Neural cell (in vitro differentiated cells): Measurements from ENCODE around the gene ANKRD49. TPM values are rescaled to one million over a fixed set of nuclear protein-coding genes. Genes with fewer than 3 reads are reported as not detected.
A peak's percentile ranks its signal among the peaks of the same experiment; 100 is the strongest.

Source experiments
- H2AFZ ChIP-seq: fragments of 200-600, 300-800 bp; sonication (generic), shearing (Covaris generic); 2 replicates; pipeline ENCODE4 v1.6.0; 2014; ENCODE audit warnings: low read depth, mild to moderate bottlenecking, antibody characterized with exemption, low read length, moderate library complexity
- H3F3A ChIP-seq: fragments of 200-600 bp; shearing (Covaris generic); 2 replicates; pipeline ENCODE4 v1.6.1; 2016; ENCODE audit warnings: mild to moderate bottlenecking, moderate library complexity, mixed read lengths, antibody characterized with exemption, low read length; ENCODE audit not compliant: insufficient read depth, poor library complexity, severe bottlenecking
- H3K27ac ChIP-seq: fragments of 200-600, 300-800 bp; sonication (generic), shearing (Covaris generic); 2 replicates; pipeline ENCODE4 v1.5.1; 2014; ENCODE audit warnings: mild to moderate bottlenecking, low read length, moderate library complexity
- H3K27me3 ChIP-seq: fragments of 300-800, 200-600 bp; sonication (generic), shearing (Covaris generic); 2 replicates; pipeline ENCODE4 v1.6.0; 2014; ENCODE audit warnings: mild to moderate bottlenecking, low read depth, low read length, moderate library complexity; ENCODE audit not compliant: insufficient read depth
- H3K36me3 ChIP-seq: fragments of 300-800, 200-600 bp; sonication (generic), shearing (Covaris generic); 2 replicates; pipeline ENCODE4 v1.5.1; 2014; ENCODE audit warnings: mild to moderate bottlenecking, antibody characterized with exemption, low read length, moderate library complexity; ENCODE audit not compliant: insufficient read depth
- H3K4me2 ChIP-seq: fragments of 300-800, 200-600 bp; sonication (generic), shearing (Covaris generic); 2 replicates; pipeline ENCODE4 v1.6.0; 2014; ENCODE audit warnings: mild to moderate bottlenecking, low read length
- H3K4me3 ChIP-seq: fragments of 300-800, 200-600 bp; sonication (generic), shearing (Covaris generic); 2 replicates; pipeline ENCODE4 v1.5.1; 2014; ENCODE audit warnings: mild to moderate bottlenecking, low read length, moderate library complexity
- H3K79me2 ChIP-seq: fragments of 200-600 bp; shearing (Covaris generic); replicated peaks from 2 replicates; pipeline ENCODE4 v1.6.0; 2014; ENCODE audit warnings: mild to moderate bottlenecking, low read length, moderate library complexity; ENCODE audit not compliant: insufficient read depth
- H3K9ac ChIP-seq: fragments of 300-800, 200-600 bp; sonication (generic), shearing (Covaris generic); 2 replicates; pipeline ENCODE4 v1.6.1; 2016; ENCODE audit warnings: mild to moderate bottlenecking, low read length, mixed read lengths
- H3K9me2 ChIP-seq: fragments of 200-600 bp; shearing (Covaris generic); 2 replicates; pipeline ENCODE4 v1.6.1; 2016; ENCODE audit warnings: mild to moderate bottlenecking, low read length, mixed read lengths; ENCODE audit not compliant: insufficient read depth
- H3K9me3 ChIP-seq: fragments of 200-600, 300-800 bp; sonication (generic), shearing (Covaris generic); 2 replicates; pipeline ENCODE4 v1.6.1; 2016; ENCODE audit warnings: mild to moderate bottlenecking, mixed run types, low read length, moderate library complexity, mixed read lengths
- H4K20me1 ChIP-seq: fragments of 200-600 bp; shearing (Covaris generic); 2 replicates; pipeline ENCODE4 v1.6.1; 2016; ENCODE audit warnings: mild to moderate bottlenecking, mixed run types; ENCODE audit not compliant: insufficient read depth
- EP300 ChIP-seq: fragments of 450-650 bp; conservative IDR thresholded peaks from 2 replicates; pipeline ENCODE4 v1.6.1; 2014; ENCODE audit warnings: antibody characterized with exemption, mild to moderate bottlenecking, moderate library complexity; ENCODE audit not compliant: poor library complexity, severe bottlenecking
- EZH2 ChIP-seq: fragments of 200-600, 300-800 bp; shearing (Covaris generic), sonication (generic); IDR thresholded peaks from 2 replicates; pipeline ENCODE4 v1.6.1; 2014; ENCODE audit warnings: antibody characterized with exemption, low read length, borderline replicate concordance, mild to moderate bottlenecking; ENCODE audit not compliant: insufficient read depth, poor library complexity, severe bottlenecking
- MXI1 ChIP-seq: fragments of 450-650 bp; conservative IDR thresholded peaks from 2 replicates; pipeline ENCODE4 v1.6.1; 2014; ENCODE audit warnings: antibody characterized with exemption, mild to moderate bottlenecking; ENCODE audit not compliant: poor library complexity, severe bottlenecking
- POLR2AphosphoS5 ChIP-seq: IDR thresholded peaks from 2 replicates; pipeline ENCODE4 v1.6.1; 2012
- RAD21 ChIP-seq: fragments of 450-650 bp; conservative IDR thresholded peaks from 2 replicates; pipeline ENCODE4 v1.6.1; 2014; ENCODE audit warnings: antibody characterized with exemption, mild to moderate bottlenecking, moderate library complexity
- SMC3 ChIP-seq: fragments of 450-650 bp; conservative IDR thresholded peaks from 2 replicates; pipeline ENCODE4 v1.6.1; 2014; ENCODE audit warnings: antibody characterized with exemption, mild to moderate bottlenecking, moderate library complexity; ENCODE audit not compliant: poor library complexity
- TAF1 ChIP-seq: IDR thresholded peaks from 2 replicates; pipeline ENCODE4 v1.6.1; 2012; ENCODE audit warnings: low read depth
- polyA plus RNA-seq: library from polyadenylated mRNA; depleted of rRNA; stranded (reverse); fragments of >200 nt; gene quantifications from 2 replicates; pipeline ENCODE4 v1.2.3, GENCODE V29; 2014
- TF ChIP-seq, protein P1 (sequence below): IDR thresholded peaks from 2 replicates; pipeline ENCODE4 v1.6.1; 2012; ENCODE audit warnings: borderline replicate concordance
- TF ChIP-seq, protein P2 (sequence below): fragments of 450-650 bp; IDR thresholded peaks from 2 replicates; pipeline ENCODE4 v1.5.1; 2014; ENCODE audit warnings: antibody characterized with exemption, mild to moderate bottlenecking, moderate library complexity; ENCODE audit not compliant: poor library complexity, severe bottlenecking

The ANKRD49 gene
- polyA plus RNA-seq, 1 donor from 2014 or later: 54.6 TPM

- Histone ChIP-seq H3K79me2 (no peaks in the 10 kb centered on the region), H4K20me1 (no peaks in the 10 kb centered on the region), H3K36me3 (no peaks in the 10 kb centered on the region), H3K27ac (peak within 1 kb of the TSS; percentile 28), H3F3A (no peaks in the 10 kb centered on the region), H3K4me3 (peak within 1 kb of the TSS; percentile 68), H3K9me3 (no peaks in the 10 kb centered on the region), H3K4me2 (no peak within 1 kb of the TSS), H2AFZ (peak within 1 kb of the TSS; percentile 9), H3K9me2 (no peaks in the 10 kb centered on the region), H3K27me3 (peaks cover 30% of the 10 kb centered on the region), H3K9ac (peak within 1 kb of the TSS; percentile 65)
- TF ChIP-seq POLR2AphosphoS5 (peak; percentile 43), EP300 (no peak), MXI1 (peak; percentile 54)
Observed at GRCh38 chr11:94543695-94544645, 50.2 kb downstream of the ANKRD49 start, which contains the start of gene FUT4. FUT4 (plus strand) TSS chr11:94543921; CDS start chr11:94544134, 213 bp downstream.

DNA sequence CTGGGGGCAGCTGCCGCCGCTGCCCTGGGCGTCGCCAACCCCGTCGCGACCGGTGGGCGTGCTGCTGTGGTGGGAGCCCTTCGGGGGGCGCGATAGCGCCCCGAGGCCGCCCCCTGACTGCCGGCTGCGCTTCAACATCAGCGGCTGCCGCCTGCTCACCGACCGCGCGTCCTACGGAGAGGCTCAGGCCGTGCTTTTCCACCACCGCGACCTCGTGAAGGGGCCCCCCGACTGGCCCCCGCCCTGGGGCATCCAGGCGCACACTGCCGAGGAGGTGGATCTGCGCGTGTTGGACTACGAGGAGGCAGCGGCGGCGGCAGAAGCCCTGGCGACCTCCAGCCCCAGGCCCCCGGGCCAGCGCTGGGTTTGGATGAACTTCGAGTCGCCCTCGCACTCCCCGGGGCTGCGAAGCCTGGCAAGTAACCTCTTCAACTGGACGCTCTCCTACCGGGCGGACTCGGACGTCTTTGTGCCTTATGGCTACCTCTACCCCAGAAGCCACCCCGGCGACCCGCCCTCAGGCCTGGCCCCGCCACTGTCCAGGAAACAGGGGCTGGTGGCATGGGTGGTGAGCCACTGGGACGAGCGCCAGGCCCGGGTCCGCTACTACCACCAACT, 51.0 kb downstream of the ANKRD49 start:
- Histone ChIP-seq H3K9me2 (no peaks in the 10 kb centered on the region), H3K27me3 (peaks cover 30% of the 10 kb centered on the region), H3K9ac (peak overlapping the region; percentile 65), H2AFZ (no peak overlapping the region), H3K9me3 (no peaks in the 10 kb centered on the region), H3K79me2 (no peaks in the 10 kb centered on the region), H4K20me1 (no peaks in the 10 kb centered on the region), H3F3A (no peaks in the 10 kb centered on the region), H3K36me3 (no peaks in the 10 kb centered on the region), H3K27ac (no peak overlapping the region), H3K4me2 (no peak overlapping the region), H3K4me3 (peak overlapping the region; percentile 68)
- TF ChIP-seq EZH2 (no peak), RAD21 (no peak), EP300 (no peak), TAF1 (no peak), MXI1 (no peak), POLR2AphosphoS5 (no peak), SMC3 (no peak)
- TF ChIP-seq, protein P1, sequence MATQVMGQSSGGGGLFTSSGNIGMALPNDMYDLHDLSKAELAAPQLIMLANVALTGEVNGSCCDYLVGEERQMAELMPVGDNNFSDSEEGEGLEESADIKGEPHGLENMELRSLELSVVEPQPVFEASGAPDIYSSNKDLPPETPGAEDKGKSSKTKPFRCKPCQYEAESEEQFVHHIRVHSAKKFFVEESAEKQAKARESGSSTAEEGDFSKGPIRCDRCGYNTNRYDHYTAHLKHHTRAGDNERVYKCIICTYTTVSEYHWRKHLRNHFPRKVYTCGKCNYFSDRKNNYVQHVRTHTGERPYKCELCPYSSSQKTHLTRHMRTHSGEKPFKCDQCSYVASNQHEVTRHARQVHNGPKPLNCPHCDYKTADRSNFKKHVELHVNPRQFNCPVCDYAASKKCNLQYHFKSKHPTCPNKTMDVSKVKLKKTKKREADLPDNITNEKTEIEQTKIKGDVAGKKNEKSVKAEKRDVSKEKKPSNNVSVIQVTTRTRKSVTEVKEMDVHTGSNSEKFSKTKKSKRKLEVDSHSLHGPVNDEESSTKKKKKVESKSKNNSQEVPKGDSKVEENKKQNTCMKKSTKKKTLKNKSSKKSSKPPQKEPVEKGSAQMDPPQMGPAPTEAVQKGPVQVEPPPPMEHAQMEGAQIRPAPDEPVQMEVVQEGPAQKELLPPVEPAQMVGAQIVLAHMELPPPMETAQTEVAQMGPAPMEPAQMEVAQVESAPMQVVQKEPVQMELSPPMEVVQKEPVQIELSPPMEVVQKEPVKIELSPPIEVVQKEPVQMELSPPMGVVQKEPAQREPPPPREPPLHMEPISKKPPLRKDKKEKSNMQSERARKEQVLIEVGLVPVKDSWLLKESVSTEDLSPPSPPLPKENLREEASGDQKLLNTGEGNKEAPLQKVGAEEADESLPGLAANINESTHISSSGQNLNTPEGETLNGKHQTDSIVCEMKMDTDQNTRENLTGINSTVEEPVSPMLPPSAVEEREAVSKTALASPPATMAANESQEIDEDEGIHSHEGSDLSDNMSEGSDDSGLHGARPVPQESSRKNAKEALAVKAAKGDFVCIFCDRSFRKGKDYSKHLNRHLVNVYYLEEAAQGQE: no peak
- TF ChIP-seq, protein P2, sequence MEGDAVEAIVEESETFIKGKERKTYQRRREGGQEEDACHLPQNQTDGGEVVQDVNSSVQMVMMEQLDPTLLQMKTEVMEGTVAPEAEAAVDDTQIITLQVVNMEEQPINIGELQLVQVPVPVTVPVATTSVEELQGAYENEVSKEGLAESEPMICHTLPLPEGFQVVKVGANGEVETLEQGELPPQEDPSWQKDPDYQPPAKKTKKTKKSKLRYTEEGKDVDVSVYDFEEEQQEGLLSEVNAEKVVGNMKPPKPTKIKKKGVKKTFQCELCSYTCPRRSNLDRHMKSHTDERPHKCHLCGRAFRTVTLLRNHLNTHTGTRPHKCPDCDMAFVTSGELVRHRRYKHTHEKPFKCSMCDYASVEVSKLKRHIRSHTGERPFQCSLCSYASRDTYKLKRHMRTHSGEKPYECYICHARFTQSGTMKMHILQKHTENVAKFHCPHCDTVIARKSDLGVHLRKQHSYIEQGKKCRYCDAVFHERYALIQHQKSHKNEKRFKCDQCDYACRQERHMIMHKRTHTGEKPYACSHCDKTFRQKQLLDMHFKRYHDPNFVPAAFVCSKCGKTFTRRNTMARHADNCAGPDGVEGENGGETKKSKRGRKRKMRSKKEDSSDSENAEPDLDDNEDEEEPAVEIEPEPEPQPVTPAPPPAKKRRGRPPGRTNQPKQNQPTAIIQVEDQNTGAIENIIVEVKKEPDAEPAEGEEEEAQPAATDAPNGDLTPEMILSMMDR: no peak
